Measurements from ENCODE around the gene PPHLN1.

DNA sequence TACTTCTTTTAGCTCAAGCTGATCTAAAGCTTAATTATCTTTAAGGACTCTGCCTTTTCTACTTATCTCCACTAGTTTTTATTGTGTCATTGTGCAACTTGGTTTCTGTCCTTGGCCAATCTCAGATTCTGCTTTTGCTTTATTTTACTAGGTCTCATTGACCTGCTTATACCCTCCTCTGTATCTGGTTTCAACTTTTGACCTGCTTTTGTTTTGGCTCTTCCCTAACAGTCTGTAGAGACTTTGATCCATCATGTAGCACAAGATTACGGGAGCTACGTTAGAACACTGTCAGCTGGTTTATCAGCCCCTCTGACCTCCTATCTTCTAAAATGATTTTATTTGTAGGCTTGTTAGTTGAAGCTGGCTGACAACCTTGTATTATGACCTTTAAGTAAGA, 43.7 kb upstream of the PPHLN1 start:
- TF ChIP-seq, protein P1, sequence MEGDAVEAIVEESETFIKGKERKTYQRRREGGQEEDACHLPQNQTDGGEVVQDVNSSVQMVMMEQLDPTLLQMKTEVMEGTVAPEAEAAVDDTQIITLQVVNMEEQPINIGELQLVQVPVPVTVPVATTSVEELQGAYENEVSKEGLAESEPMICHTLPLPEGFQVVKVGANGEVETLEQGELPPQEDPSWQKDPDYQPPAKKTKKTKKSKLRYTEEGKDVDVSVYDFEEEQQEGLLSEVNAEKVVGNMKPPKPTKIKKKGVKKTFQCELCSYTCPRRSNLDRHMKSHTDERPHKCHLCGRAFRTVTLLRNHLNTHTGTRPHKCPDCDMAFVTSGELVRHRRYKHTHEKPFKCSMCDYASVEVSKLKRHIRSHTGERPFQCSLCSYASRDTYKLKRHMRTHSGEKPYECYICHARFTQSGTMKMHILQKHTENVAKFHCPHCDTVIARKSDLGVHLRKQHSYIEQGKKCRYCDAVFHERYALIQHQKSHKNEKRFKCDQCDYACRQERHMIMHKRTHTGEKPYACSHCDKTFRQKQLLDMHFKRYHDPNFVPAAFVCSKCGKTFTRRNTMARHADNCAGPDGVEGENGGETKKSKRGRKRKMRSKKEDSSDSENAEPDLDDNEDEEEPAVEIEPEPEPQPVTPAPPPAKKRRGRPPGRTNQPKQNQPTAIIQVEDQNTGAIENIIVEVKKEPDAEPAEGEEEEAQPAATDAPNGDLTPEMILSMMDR (conservative IDR thresholded peaks at IDR 0.05 in 1 of 2, IDR thresholded peaks at IDR 0.05 in 1 of 2; ENCODE audit: extremely low read depth in 1 of 2, insufficient read depth in 1 of 2, low read depth in 1 of 2, low read length in 2 of 2), result no peak
- TF ChIP-seq EZH2 (IDR thresholded peaks at IDR 0.05; ENCODE audit: borderline replicate concordance, low read length), result no peak
